Ishikawa (cell line): ENCODE data around the gene PEAK3.

Experiments used
- CEBPB ChIP-seq: IDR thresholded peaks from 2 replicates; pipeline ENCODE4 v1.6.1; 2012
- CREB1 ChIP-seq: IDR thresholded peaks from 2 replicates; pipeline ENCODE4 v1.6.1; 2012; ENCODE audit warnings: low read depth
- EGR1 ChIP-seq: IDR thresholded peaks from 2 replicates; pipeline ENCODE4 v1.6.1; 2012
- EP300 ChIP-seq: IDR thresholded peaks from 2 replicates; pipeline ENCODE4 v1.6.1; 2012; ENCODE audit warnings: borderline replicate concordance
- FOXM1 ChIP-seq: IDR thresholded peaks from 2 replicates; pipeline ENCODE4 v1.6.1; 2012; ENCODE audit warnings: low read depth, borderline replicate concordance
- MAX ChIP-seq: IDR thresholded peaks from 2 replicates; pipeline ENCODE4 v1.6.1; 2012
- NFIC ChIP-seq: IDR thresholded peaks from 2 replicates; pipeline ENCODE4 v1.6.1; 2012
- RAD21 ChIP-seq: IDR thresholded peaks from 2 replicates; pipeline ENCODE4 v1.6.1; 2012; ENCODE audit warnings: low read depth
- REST ChIP-seq: IDR thresholded peaks from 2 replicates; pipeline ENCODE4 v1.6.1; 2012; ENCODE audit warnings: low read depth, mild to moderate bottlenecking
- TAF1 ChIP-seq: IDR thresholded peaks from 2 replicates; pipeline ENCODE4 v1.6.1; 2012; ENCODE audit warnings: low read depth, mild to moderate bottlenecking
- TCF12 ChIP-seq: IDR thresholded peaks from 2 replicates; pipeline ENCODE4 v1.6.1; 2012; ENCODE audit warnings: low read depth
- TEAD4 ChIP-seq: IDR thresholded peaks from 2 replicates; pipeline ENCODE4 v1.6.1; 2012
- YY1 ChIP-seq: IDR thresholded peaks from 2 replicates; pipeline ENCODE4 v1.6.1; 2012; ENCODE audit warnings: low read depth
- ZBTB7A ChIP-seq: IDR thresholded peaks from 2 replicates; pipeline ENCODE4 v1.6.1; 2012; ENCODE audit warnings: low read depth
- TF ChIP-seq, protein P1 (sequence below): IDR thresholded peaks from 2 replicates; pipeline ENCODE4 v1.6.1; 2012

PEAK3 gene

DNA sequence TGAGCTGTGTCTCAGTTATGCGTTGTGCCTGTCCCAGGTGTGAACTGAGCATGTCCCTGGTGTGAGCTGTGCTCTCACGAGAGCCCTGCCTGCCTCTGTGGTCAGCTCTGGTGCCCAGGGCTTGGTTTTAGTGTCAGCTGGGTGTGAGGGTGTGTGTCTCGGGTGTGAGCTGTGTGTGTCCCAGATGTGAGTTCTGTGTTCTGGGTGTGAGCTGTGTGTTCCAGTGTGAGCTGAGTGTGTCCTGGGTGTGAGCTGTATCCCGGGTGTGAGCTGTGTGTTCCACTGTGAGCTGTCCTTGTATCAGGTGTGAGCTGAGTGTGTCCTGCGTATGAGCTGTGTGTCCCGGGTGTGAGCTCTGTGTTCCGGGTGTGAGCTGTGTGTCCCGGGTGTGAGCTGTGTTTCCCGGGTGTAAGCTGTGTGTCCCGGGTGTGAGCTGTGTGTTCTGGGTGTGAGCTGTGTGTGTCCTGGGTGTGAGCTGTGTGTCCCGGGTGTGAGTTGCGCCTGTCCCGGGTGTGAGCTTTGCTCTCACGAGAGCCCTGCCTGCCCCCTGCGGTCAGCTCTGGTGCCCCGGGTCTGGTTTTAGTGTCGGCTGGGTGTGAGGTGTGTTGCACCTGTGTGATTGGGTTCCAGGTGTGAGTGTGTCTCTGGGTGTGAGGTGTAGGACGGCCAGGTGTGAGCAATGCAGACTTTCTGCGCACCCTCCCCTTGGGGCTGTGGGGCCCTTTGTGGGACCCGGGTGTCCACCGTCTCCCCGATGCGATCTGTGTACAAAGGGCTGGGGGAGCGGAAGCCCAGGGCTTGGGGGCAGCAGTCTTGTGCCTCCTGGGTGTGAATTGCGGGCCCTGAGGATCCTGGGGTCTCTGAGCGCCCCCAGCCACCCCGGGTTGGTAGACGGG, 7.1 kb upstream of the PEAK3 start:
- TF ChIP-seq MAX (no peak), FOXM1 (no peak), EGR1 (no peak), NFIC (no peak), ZBTB7A (no peak), REST (no peak), EP300 (no peak), CREB1 (no peak), RAD21 (no peak), TEAD4 (no peak), TAF1 (no peak)
- TF ChIP-seq, protein P1, sequence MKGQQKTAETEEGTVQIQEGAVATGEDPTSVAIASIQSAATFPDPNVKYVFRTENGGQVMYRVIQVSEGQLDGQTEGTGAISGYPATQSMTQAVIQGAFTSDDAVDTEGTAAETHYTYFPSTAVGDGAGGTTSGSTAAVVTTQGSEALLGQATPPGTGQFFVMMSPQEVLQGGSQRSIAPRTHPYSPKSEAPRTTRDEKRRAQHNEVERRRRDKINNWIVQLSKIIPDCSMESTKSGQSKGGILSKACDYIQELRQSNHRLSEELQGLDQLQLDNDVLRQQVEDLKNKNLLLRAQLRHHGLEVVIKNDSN = no peak

DNA sequence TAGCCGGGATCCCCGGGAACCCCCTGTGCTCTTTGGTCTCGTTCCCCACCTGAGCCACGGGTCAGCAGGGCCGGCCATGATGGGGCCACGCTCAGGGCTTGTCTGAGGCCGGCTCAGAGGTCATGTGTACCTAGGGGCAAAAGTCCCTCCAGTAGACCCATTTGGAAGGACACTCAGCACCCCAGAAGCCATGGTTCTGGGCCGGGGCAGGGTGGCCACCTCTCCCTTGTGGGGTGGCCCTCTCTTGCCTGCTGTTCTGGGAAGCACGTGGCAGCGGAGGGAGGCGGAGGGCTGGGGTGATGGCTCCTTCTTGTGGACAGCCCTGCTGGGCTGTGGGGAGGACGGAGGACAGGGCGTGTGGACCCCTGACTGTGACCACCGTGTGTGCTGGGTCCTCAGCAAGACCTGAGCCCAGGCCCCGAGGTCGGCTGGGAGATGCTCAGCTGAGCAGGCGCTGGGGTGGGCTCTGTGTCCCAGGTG, 6.4 kb upstream of the PEAK3 start:
- TF ChIP-seq EGR1 (no peak), CEBPB (no peak), MAX (no peak), TCF12 (no peak), NFIC (no peak), RAD21 (no peak), ZBTB7A (no peak), REST (no peak), EP300 (no peak), CREB1 (no peak), YY1 (no peak), FOXM1 (no peak), TEAD4 (no peak), TAF1 (no peak)
- TF ChIP-seq, protein P1 = no peak

- TF ChIP-seq ZBTB7A (no peak), NFIC (no peak), CREB1 (no peak), EP300 (no peak), FOXM1 (no peak), RAD21 (no peak), YY1 (no peak), TEAD4 (no peak), EGR1 (no peak), TCF12 (no peak), TAF1 (no peak), REST (no peak), MAX (no peak)
- TF ChIP-seq, protein P1 = no peak
Measured at GRCh38 chr19:2287585-2288337, 5.8 kb upstream of the PEAK3 start.
